Measurements from ENCODE around the gene OTOG. TPM values are rescaled to one million over a fixed set of nuclear protein-coding genes. Genes with fewer than 3 reads are reported as not detected.

OTOG gene
- total and polyA plus RNA-seq, 4 donors, result not detected

DNA sequence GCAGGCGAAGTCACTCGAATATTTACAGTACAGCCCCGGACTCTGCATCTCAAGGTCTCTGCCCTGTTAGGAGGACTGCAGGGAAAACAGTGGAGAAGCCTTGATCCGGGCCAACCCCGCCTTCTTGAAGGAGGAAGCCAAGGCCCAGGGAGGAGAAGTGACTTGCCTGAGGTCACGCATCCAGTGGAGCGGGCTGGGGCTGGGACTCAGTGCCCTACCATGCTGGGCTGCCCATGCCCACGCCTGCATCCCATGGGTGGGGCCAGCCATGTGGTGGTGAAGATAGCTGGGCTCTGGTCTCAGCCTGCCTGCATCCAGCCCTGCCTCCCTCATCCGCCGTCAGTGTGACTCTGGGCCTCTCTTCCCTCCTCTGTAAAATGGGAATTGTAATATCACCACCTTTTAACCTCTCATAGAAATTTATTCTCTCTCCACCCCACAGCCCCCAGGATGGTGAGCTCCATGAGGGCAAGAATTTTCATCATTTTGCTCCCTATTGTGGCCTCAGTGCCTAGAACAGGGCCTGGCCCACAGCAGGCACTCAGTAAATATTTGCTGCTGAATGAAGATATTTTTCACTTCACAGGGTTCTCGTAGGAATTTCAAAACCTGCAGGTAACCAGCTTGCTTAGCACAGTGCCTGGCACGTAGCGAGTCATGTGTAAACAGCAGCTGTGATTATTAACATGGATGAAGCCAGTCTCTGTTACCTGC, 57.3 kb downstream of the OTOG start:
- no peak overlapping the region for H3K27ac ChIP-seq (ENCODE audit: low read depth in 1 of 2, low read length in 2 of 2)
- ATAC-seq (ENCODE audit: low FRiP score), result no peak
- no peak overlapping the region for H3K4me3 ChIP-seq (ENCODE audit: low read length in 2 of 2)
- 83 to 87% methylated on average over 13 of the region's 13 CpGs for WGBS, 2 donors
- intact Hi-C loops (cut with DNase I), result loop anchor here in 1 of 2 donors (10.0 kb wide), 1 partner anchor 750 kb away; no protein-coding TSS in a partner anchor
- H3K27me3 ChIP-seq (ENCODE audit: control insufficient read depth in 1 of 2, insufficient read depth in 2 of 2, low read length in 1 of 2), result no peaks in the 10 kb centered on the region
- H3K4me1 ChIP-seq (ENCODE audit: control insufficient read depth in 1 of 2, insufficient read depth in 2 of 2, low read length in 2 of 2), result no peaks in the 10 kb centered on the region
- no peaks in the 10 kb centered on the region for H3K36me3 ChIP-seq (ENCODE audit: control insufficient read depth in 1 of 2, insufficient read depth in 2 of 2, low read length in 1 of 2)
- DNase-seq, result peak in 1 of 2 donors; percentile 65
- H3K9me3 ChIP-seq (ENCODE audit: control insufficient read depth, low read length), result no peaks in the 10 kb centered on the region

DNA sequence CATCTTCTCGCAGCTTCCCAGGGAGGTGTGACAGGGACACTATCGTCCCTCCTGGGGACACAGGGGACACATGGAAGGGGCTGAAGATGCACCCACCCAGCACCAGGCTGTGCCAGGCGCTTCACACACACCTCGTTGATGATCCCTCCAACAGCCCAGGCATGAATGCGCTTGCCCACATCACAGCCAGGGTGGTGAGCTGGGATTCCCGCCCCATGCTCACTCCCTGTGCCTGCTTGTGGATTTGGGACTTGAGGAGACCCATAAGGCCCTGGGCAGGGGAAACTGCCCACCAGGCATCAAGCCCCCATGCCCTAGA, 57.8 kb downstream of the OTOG start:
- WGBS, 2 donors, result 87 to 88% methylated on average over 6 of the region's 6 CpGs
- H3K9me3 ChIP-seq (ENCODE audit: control insufficient read depth, low read length), result no peaks in the 10 kb centered on the region
- H3K36me3 ChIP-seq (ENCODE audit: control insufficient read depth in 1 of 2, insufficient read depth in 2 of 2, low read length in 1 of 2), result no peaks in the 10 kb centered on the region
- ATAC-seq (ENCODE audit: low FRiP score), result no peak
- peak in 1 of 2 donors; percentile 44 for DNase-seq
- H3K27me3 ChIP-seq (ENCODE audit: control insufficient read depth in 1 of 2, insufficient read depth in 2 of 2, low read length in 1 of 2), result no peaks in the 10 kb centered on the region
- H3K27ac ChIP-seq (ENCODE audit: low read depth in 1 of 2, low read length in 2 of 2), result no peak overlapping the region
- intact Hi-C loops (cut with DNase I), result loop anchor here in 1 of 2 donors (10.0 kb wide), 1 partner anchor 750 kb away; no protein-coding TSS in a partner anchor
- no peaks in the 10 kb centered on the region for H3K4me1 ChIP-seq (ENCODE audit: control insufficient read depth in 1 of 2, insufficient read depth in 2 of 2, low read length in 2 of 2)
- H3K4me3 ChIP-seq (ENCODE audit: low read length in 2 of 2), result no peak overlapping the region

DNA sequence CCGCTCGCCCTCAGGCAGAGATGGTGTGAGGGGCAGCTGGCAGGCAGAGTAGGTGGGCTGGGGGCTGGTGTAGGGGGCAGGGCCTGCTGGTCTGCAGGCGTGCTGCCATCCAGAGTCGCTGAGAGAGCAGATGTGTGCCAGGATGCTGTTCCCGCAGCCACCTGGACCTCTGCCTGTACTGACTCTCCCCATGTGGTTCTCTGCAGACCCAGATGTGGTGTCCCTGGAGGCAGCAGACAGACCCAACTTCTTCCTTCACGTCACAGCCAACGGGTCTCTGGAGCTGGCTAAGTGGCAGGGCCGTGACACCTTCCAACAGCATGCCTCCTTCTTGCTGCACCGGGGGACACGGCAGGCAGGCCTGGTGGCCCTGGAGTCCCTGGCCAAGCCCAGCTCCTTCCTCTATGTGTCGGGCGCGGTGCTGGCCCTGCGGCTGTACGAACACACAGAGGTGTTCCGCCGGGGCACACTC, 58.6 kb downstream of the OTOG start:
- no peak for DNase-seq
- H3K4me3 ChIP-seq (ENCODE audit: low read length in 2 of 2), result no peak overlapping the region
- no peak overlapping the region for H3K27ac ChIP-seq (ENCODE audit: low read depth in 1 of 2, low read length in 2 of 2)
- no peaks in the 10 kb centered on the region for H3K27me3 ChIP-seq (ENCODE audit: control insufficient read depth in 1 of 2, insufficient read depth in 2 of 2, low read length in 1 of 2)
- intact Hi-C loops (cut with DNase I), result loop anchor here in 1 of 2 donors (10.0 kb wide), 1 partner anchor 751 kb away; no protein-coding TSS in a partner anchor
- no peaks in the 10 kb centered on the region for H3K4me1 ChIP-seq (ENCODE audit: control insufficient read depth in 1 of 2, insufficient read depth in 2 of 2, low read length in 2 of 2)
- WGBS, 2 donors, result 73 to 75% methylated on average over 14 to 17 of the region's 17 CpGs
- H3K36me3 ChIP-seq (ENCODE audit: control insufficient read depth in 1 of 2, insufficient read depth in 2 of 2, low read length in 1 of 2), result no peaks in the 10 kb centered on the region
- H3K9me3 ChIP-seq (ENCODE audit: control insufficient read depth, low read length), result no peaks in the 10 kb centered on the region
- no peak for ATAC-seq (ENCODE audit: low FRiP score)

DNA sequence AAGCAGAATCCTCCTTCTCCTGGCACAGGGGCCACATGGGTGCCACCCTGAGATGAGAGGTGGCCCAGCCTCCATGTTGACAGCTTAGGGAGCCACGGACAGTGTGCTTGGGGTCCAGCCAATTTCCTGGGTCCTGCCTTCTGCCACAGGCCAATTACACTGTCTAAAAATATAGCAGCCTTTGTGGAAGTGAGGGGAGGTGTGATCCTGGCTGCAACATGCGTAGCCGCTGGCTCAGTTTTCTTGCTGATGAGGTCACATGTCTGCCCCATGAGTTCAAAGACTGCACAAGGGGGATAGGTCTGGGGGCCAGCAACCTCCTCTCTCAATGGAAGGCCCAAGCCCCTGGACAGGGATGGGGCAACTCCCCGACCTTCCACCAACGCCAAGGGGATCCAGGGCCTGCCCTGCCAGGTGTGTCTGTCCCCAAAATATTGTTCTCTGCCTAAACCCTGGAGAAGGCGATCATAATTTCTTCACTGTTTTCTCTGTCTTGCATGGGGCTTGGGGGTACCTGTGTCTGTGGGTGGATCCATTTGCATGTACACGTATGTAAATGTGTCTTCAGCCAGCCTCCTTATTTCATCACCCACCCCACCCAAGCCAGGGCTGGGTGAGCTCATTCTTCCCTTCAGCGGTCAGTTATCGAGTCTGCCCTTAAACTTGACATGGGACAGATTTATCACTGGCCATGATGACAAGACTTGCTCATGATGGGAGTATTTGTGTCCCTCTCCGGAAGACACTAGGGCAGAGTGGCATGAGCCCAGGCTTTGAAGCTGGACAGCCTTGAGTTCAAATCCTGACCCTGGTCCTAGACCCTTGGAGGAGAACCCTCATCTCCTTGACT, 59.4 kb downstream of the OTOG start:
- H3K27ac ChIP-seq (ENCODE audit: low read depth in 1 of 2, low read length in 2 of 2), result no peak overlapping the region
- intact Hi-C loops (cut with DNase I), result loop anchor here in 1 of 2 donors (10.0 kb wide), 1 partner anchor 752 kb away; no protein-coding TSS in a partner anchor
- DNase-seq (no peak), ATAC-seq (ENCODE audit: low FRiP score) (no peak)
- H3K4me3 ChIP-seq (ENCODE audit: low read length in 2 of 2), result no peak overlapping the region
- H3K36me3 ChIP-seq (ENCODE audit: control insufficient read depth in 1 of 2, insufficient read depth in 2 of 2, low read length in 1 of 2), result no peaks in the 10 kb centered on the region
- 65 to 69% methylated on average over 10 of the region's 10 CpGs for WGBS, 2 donors
- H3K4me1 ChIP-seq (ENCODE audit: control insufficient read depth in 1 of 2, insufficient read depth in 2 of 2, low read length in 2 of 2), result no peaks in the 10 kb centered on the region
- H3K9me3 ChIP-seq (ENCODE audit: control insufficient read depth, low read length), result no peaks in the 10 kb centered on the region
- no peaks in the 10 kb centered on the region for H3K27me3 ChIP-seq (ENCODE audit: control insufficient read depth in 1 of 2, insufficient read depth in 2 of 2, low read length in 1 of 2)

DNA sequence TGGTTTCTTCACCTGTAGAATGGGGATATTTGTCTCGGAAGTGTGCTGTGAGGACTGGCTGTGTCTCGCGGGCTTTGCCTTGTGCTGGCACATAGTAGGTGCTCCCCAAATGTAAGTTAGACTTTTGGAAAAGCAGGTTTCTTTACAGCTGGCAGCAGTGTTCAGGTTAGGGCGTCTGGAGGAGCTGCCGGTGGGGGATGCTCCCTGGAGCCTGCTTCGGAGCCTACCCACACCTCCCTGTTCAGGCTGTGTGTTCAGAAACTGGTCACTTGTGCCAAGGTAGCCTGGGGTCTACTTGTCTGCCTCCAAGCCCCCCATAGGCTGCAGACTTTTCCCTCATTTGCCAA, 60.0 kb downstream of the OTOG start:
- intact Hi-C loops (cut with DNase I), result loop anchor here in 1 of 2 donors (10.0 kb wide), 1 partner anchor 752 kb away; no protein-coding TSS in a partner anchor
- DNase-seq (no peak), ATAC-seq (ENCODE audit: low FRiP score) (no peak)
- Histone ChIP-seq H3K4me1 (ENCODE audit: control insufficient read depth in 1 of 2, insufficient read depth in 2 of 2, low read length in 2 of 2) (no peaks in the 10 kb centered on the region), H3K4me3 (ENCODE audit: low read length in 2 of 2) (no peak overlapping the region), H3K9me3 (ENCODE audit: control insufficient read depth, low read length) (no peaks in the 10 kb centered on the region), H3K27ac (ENCODE audit: low read depth in 1 of 2, low read length in 2 of 2) (no peak overlapping the region), H3K27me3 (ENCODE audit: control insufficient read depth in 1 of 2, insufficient read depth in 2 of 2, low read length in 1 of 2) (no peaks in the 10 kb centered on the region), H3K36me3 (ENCODE audit: control insufficient read depth in 1 of 2, insufficient read depth in 2 of 2, low read length in 1 of 2) (no peaks in the 10 kb centered on the region)
- 85 to 89% methylated on average over 6 of the region's 6 CpGs for WGBS, 2 donors

DNA sequence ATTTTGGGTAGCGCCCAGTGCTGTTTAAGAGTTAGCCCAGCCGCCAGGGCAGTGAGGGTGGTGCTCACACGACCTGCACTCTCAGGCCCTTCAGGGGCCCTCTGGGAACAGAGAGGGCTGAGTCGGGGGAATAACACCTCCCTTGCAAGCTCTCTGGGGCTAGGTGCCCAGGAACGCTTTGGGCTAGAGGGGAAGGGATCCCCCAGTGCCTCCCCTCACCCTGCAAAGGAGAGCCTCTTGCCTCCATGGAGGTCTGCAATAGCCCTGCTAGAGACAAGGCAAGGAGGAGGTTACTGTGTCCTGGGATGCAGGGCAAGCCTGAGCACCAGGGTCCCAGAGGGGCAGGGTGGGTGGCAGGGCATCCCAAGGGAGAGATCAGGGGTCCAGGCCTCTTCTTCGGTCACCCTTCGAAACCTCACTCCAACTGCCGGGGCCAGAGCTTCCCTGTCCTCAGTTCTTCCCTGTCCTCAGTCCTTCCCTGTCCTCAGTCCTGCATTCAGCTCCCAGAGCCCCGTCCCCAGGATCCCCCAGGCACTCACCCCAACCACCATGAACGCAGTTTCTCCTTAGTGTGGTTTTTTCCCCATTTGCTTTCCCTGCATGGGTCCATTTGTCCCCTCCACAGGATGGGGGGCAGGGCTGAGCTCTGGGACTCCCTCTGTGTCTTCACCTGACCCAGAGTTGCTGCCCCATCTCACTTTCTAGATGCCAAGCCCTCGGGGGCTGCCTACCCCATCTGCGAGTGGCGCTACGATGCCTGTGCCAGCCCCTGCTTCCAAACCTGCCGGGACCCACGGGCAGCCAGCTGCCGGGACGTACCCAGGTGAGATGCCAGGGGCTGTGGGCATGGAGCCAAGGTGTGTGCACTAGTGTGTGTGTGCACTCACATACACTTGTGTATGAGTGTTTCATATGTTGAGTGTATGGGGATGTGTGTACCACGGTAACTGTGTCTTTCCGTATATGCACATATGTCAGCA, 60.8 kb downstream of the OTOG start:
- Histone ChIP-seq H3K4me1 (ENCODE audit: control insufficient read depth in 1 of 2, insufficient read depth in 2 of 2, low read length in 2 of 2) (no peaks in the 10 kb centered on the region), H3K9me3 (ENCODE audit: control insufficient read depth, low read length) (no peaks in the 10 kb centered on the region), H3K36me3 (ENCODE audit: control insufficient read depth in 1 of 2, insufficient read depth in 2 of 2, low read length in 1 of 2) (no peaks in the 10 kb centered on the region), H3K27ac (ENCODE audit: low read depth in 1 of 2, low read length in 2 of 2) (no peak overlapping the region), H3K4me3 (ENCODE audit: low read length in 2 of 2) (no peak overlapping the region), H3K27me3 (ENCODE audit: control insufficient read depth in 1 of 2, insufficient read depth in 2 of 2, low read length in 1 of 2) (no peaks in the 10 kb centered on the region)
- no peak for DNase-seq
- 66 to 72% methylated on average over 17 to 20 of the region's 20 CpGs for WGBS, 2 donors
- no peak for ATAC-seq (ENCODE audit: low FRiP score)
- intact Hi-C loops (cut with DNase I), result loop anchor here in 1 of 2 donors (10.0 kb wide), 1 partner anchor 753 kb away; no protein-coding TSS in a partner anchor

DNA sequence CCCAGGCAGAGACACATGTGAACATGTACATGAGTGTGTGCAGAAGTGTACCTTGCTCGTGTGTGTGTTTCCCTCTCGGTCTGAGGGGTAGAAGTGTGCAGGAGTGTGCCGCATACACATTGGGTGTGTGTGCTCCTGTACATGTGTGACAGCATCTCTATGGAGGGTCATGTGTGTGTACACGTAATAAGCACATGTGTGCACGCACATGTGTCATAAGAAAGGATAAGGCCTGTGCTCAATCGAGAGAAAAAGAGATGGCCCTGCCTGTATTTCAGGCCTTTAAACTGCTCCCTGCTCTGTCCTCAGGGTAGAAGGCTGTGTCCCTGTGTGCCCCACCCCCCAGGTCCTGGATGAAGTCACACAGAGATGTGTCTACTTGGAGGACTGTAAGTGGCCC, 61.8 kb downstream of the OTOG start:
- intact Hi-C loops (cut with DNase I), result loop anchor here in 1 of 2 donors (10.0 kb wide), 1 partner anchor 754 kb away; no protein-coding TSS in a partner anchor
- 87 to 89% methylated on average over 6 of the region's 6 CpGs for WGBS, 2 donors
- DNase-seq (no peak), ATAC-seq (ENCODE audit: low FRiP score) (no peak)
- Histone ChIP-seq H3K4me3 (ENCODE audit: low read length in 2 of 2) (no peak overlapping the region), H3K36me3 (ENCODE audit: control insufficient read depth in 1 of 2, insufficient read depth in 2 of 2, low read length in 1 of 2) (no peaks in the 10 kb centered on the region), H3K27me3 (ENCODE audit: control insufficient read depth in 1 of 2, insufficient read depth in 2 of 2, low read length in 1 of 2) (no peaks in the 10 kb centered on the region), H3K27ac (ENCODE audit: low read depth in 1 of 2, low read length in 2 of 2) (no peak overlapping the region), H3K4me1 (ENCODE audit: control insufficient read depth in 1 of 2, insufficient read depth in 2 of 2, low read length in 2 of 2) (no peaks in the 10 kb centered on the region), H3K9me3 (ENCODE audit: control insufficient read depth, low read length) (no peaks in the 10 kb centered on the region)
